MM.1S (cell line): ENCODE measurements around the gene MTA2.

Experiments used
- DNase-seq: peaks from one replicate; pipeline ENCODE4 v3.0.0-alpha.2; 2015
- H2AFZ ChIP-seq: fragments of 300-600 bp; sonication (generic); 2 replicates; pipeline ENCODE4 v1.6.0; 2016; ENCODE audit warnings: antibody characterized with exemption, low read length
- H3F3A ChIP-seq: fragments of 300-600 bp; sonication (generic); 2 replicates; pipeline ENCODE4 v1.6.1; 2016; ENCODE audit warnings: mild to moderate bottlenecking, antibody characterized with exemption, low read length, moderate library complexity, mixed read lengths; ENCODE audit not compliant: insufficient read depth
- H3K27ac ChIP-seq: fragments of 300-600 bp; sonication (generic); 2 replicates; pipeline ENCODE4 v1.5.1; 2016; ENCODE audit warnings: mild to moderate bottlenecking, low read length
- H3K27me3 ChIP-seq: fragments of 300-600 bp; sonication (generic); replicated peaks from 2 replicates; pipeline ENCODE4 v1.6.0; 2016; ENCODE audit warnings: low read length; ENCODE audit not compliant: insufficient read depth
- H3K36me3 ChIP-seq: fragments of 300-600 bp; sonication (generic); replicated peaks from 2 replicates; pipeline ENCODE4 v1.6.1; 2016; ENCODE audit warnings: mild to moderate bottlenecking, low read length, mixed read lengths; ENCODE audit not compliant: insufficient read depth
- H3K4me1 ChIP-seq: fragments of 300-600 bp; sonication (generic); 2 replicates; pipeline ENCODE4 v1.6.1; 2016; ENCODE audit warnings: low read length, mixed read lengths
- H3K4me2 ChIP-seq: fragments of 300-600 bp; sonication (generic); 2 replicates; pipeline ENCODE4 v1.6.0; 2016; ENCODE audit warnings: low read depth, low read length
- H3K4me3 ChIP-seq: fragments of 300-600 bp; sonication (generic); 2 replicates; pipeline ENCODE4 v1.5.1; 2016; ENCODE audit warnings: low read length, mixed read lengths
- H3K79me2 ChIP-seq: fragments of 300-600 bp; sonication (generic); 2 replicates; pipeline ENCODE4 v1.6.1; 2016; ENCODE audit warnings: mixed run types, low read length, mixed read lengths
- H3K9ac ChIP-seq: fragments of 300-600 bp; sonication (generic); 2 replicates; pipeline ENCODE4 v1.6.1; 2016; ENCODE audit warnings: low read length, mixed read lengths
- H3K9me2 ChIP-seq: fragments of 300-600 bp; sonication (generic); replicated peaks from 2 replicates; pipeline ENCODE4 v1.6.1; 2016; ENCODE audit warnings: mild to moderate bottlenecking, low read length, mixed read lengths; ENCODE audit not compliant: insufficient read depth
- H3K9me3 ChIP-seq: fragments of 300-600 bp; sonication (generic); replicated peaks from 2 replicates; pipeline ENCODE4 v1.6.1; 2016; ENCODE audit warnings: mild to moderate bottlenecking, low read length, mixed read lengths; ENCODE audit not compliant: insufficient read depth
- H4K20me1 ChIP-seq: fragments of 300-600 bp; sonication (generic); 2 replicates; pipeline ENCODE4 v1.6.1; 2016; ENCODE audit warnings: mild to moderate bottlenecking, low read length, moderate library complexity, mixed read lengths; ENCODE audit not compliant: insufficient read depth
- EZH2 ChIP-seq: fragments of 300-600 bp; sonication (generic); optimal IDR thresholded peaks from 2 replicates; pipeline ENCODE3; 2017; ENCODE audit warnings: low read depth, mild to moderate bottlenecking, antibody characterized with exemption, low read length, mixed read lengths
- EZH2phosphoT487 ChIP-seq: fragments of 300-600 bp; sonication (generic); IDR thresholded peaks from 2 replicates; pipeline ENCODE4 v1.6.1; 2018; ENCODE audit warnings: antibody characterized with exemption, low read length
- TF ChIP-seq, protein P1 (sequence below): fragments of 300-600 bp; sonication (generic); IDR thresholded peaks from 2 replicates; pipeline ENCODE4 v1.5.1; 2016; ENCODE audit warnings: antibody characterized with exemption, low read length, mixed read lengths

The MTA2 gene

DNA sequence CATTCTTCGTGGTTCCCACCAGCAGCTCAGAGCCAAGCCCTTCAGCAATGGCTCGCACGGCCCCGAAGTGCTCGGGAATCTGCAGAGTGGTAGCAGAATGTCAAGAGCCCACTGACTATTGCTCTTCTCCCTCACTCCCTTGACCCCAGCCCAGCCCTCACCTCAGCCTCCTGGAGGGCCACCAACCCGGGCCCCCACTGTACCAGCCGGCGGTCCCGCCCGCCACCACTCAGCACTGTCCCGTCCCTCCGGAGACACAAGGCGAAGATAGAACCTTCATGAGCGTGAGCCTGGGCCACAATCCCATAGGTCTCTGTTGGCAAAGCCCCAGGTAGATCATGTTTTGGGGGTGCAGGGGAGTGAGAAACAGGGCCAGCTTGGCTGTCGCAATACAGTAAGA is 4.2 kb upstream of the MTA2 start:
- H3K27me3 ChIP-seq = no peaks in the 10 kb centered on the region
- no peaks in the 10 kb centered on the region for H3K36me3 ChIP-seq
- no peaks in the 10 kb centered on the region for H3K9me2 ChIP-seq
- no peaks in the 10 kb centered on the region for H4K20me1 ChIP-seq
- H3K4me2 ChIP-seq = no peak overlapping the region
- no peaks in the 10 kb centered on the region for H3K9me3 ChIP-seq
- H3F3A ChIP-seq = peaks cover 5% of the 10 kb centered on the region; the same call in 1 of the 2 replicates
- H3K4me1 ChIP-seq = no peaks in the 10 kb centered on the region
- H2AFZ ChIP-seq = no peak overlapping the region
- DNase-seq = no peak
- H3K9ac ChIP-seq = no peak overlapping the region
- no peak overlapping the region for H3K27ac ChIP-seq
- TF ChIP-seq EZH2 (no peak), EZH2phosphoT487 (no peak)
- TF ChIP-seq, protein P1, sequence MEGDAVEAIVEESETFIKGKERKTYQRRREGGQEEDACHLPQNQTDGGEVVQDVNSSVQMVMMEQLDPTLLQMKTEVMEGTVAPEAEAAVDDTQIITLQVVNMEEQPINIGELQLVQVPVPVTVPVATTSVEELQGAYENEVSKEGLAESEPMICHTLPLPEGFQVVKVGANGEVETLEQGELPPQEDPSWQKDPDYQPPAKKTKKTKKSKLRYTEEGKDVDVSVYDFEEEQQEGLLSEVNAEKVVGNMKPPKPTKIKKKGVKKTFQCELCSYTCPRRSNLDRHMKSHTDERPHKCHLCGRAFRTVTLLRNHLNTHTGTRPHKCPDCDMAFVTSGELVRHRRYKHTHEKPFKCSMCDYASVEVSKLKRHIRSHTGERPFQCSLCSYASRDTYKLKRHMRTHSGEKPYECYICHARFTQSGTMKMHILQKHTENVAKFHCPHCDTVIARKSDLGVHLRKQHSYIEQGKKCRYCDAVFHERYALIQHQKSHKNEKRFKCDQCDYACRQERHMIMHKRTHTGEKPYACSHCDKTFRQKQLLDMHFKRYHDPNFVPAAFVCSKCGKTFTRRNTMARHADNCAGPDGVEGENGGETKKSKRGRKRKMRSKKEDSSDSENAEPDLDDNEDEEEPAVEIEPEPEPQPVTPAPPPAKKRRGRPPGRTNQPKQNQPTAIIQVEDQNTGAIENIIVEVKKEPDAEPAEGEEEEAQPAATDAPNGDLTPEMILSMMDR = no peak
- peaks cover 9% of the 10 kb centered on the region for H3K79me2 ChIP-seq
- no peak overlapping the region for H3K4me3 ChIP-seq

DNA sequence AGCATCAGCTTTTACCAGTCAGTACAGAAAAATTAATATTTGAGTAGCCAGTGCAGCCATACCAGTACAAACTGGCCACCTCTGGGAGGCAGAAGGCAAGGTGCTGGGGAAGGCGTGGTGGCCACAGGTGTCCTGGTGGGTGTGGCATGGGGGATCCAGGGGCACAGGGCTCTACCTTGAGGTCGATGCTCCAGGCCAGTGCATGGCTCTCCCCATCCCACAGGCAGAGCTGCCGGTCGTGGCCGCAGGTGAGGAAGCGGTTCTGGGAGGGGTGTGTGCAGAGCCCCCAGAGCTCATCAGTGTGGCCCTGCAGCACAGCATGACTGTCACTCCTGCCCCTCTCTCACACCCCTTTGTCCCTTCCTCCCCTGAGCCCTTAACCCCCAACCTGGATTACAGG is 3.8 kb upstream of the MTA2 start:
- Histone ChIP-seq H4K20me1 (no peaks in the 10 kb centered on the region), H3K79me2 (peaks cover 10% of the 10 kb centered on the region), H3K9ac (no peak overlapping the region), H3K36me3 (no peaks in the 10 kb centered on the region), H3K4me1 (no peaks in the 10 kb centered on the region), H2AFZ (no peak overlapping the region), H3K4me2 (no peak overlapping the region), H3K9me2 (no peaks in the 10 kb centered on the region), H3K27me3 (no peaks in the 10 kb centered on the region), H3K4me3 (no peak overlapping the region), H3K9me3 (no peaks in the 10 kb centered on the region), H3K27ac (no peak overlapping the region), H3F3A (peaks cover 9% of the 10 kb centered on the region)
- no peak for DNase-seq
- TF ChIP-seq EZH2phosphoT487 (no peak), EZH2 (no peak)
- TF ChIP-seq, protein P1 = no peak

DNA sequence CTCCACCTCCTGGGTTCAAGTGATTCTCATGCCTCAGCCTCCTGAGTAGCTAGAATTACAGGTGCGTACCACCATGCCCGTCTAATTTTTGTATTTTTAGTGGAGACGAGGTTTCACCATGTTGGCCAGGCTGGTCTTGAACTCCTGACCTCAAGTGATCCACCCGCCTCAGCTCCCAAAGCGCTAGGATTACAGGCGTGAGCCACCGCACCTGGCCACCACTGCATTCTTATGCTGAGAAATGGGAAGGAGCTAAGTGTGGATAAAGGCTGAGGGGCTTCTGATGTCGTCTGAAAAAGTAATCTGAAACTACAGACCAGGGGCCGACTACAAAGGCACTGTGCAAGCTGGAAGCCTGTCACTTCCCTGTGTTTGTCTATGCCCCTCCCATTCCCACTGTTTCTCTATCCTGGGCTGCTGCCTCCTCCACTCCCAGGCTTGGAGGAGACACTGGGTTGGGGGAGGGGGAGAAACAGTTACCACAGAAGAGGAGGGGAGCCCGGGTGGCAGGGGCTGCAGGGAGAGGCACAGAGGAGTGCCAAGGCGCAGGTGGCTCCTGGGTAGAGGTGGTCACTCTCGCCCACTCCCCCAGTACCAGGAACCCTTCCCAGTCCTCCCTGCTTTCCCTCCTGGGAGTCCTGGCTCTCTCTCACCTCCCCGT is 2.9 kb upstream of the MTA2 start:
- no peak overlapping the region for H3K4me3 ChIP-seq
- peaks cover 19% of the 10 kb centered on the region for H3K79me2 ChIP-seq
- TF ChIP-seq EZH2phosphoT487 = no peak
- TF ChIP-seq, protein P1 = no peak
- no peak for TF ChIP-seq EZH2
- H3K27ac ChIP-seq = no peak overlapping the region
- no peak overlapping the region for H3K9ac ChIP-seq
- peaks cover 4% of the 10 kb centered on the region; the same call in 1 of the 2 replicates for H3K4me1 ChIP-seq
- H3F3A ChIP-seq = peaks cover 16% of the 10 kb centered on the region
- no peak overlapping the region for H3K4me2 ChIP-seq
- DNase-seq = no peak
- no peaks in the 10 kb centered on the region for H4K20me1 ChIP-seq
- no peaks in the 10 kb centered on the region for H3K9me2 ChIP-seq
- no peak overlapping the region for H2AFZ ChIP-seq
- H3K36me3 ChIP-seq = no peaks in the 10 kb centered on the region; the same call in 1 of the 2 replicates
- H3K9me3 ChIP-seq = no peaks in the 10 kb centered on the region
- no peaks in the 10 kb centered on the region for H3K27me3 ChIP-seq
